ENCODE measurements around the gene PEAK1.

The PEAK1 gene

DNA sequence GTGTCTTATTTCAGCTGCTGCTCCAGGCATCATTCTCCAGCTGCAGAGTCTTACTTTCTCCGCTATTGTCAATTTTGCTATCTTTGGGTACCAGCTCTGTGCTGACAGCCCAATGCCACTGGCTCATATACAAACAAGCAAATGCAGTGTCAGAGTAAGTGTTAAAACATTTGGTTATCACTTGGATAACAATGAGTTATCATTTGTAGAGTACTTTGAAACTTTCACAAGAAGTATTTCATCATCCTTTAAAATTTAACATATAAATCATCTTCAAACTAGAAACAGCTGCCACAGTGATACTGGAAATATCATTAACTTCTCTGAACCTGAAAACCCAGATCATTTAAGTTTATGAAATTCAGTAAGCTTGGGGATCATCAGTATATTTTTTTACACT lies 362.8 kb downstream of the PEAK1 start:
- DNase-seq = no peak

DNA sequence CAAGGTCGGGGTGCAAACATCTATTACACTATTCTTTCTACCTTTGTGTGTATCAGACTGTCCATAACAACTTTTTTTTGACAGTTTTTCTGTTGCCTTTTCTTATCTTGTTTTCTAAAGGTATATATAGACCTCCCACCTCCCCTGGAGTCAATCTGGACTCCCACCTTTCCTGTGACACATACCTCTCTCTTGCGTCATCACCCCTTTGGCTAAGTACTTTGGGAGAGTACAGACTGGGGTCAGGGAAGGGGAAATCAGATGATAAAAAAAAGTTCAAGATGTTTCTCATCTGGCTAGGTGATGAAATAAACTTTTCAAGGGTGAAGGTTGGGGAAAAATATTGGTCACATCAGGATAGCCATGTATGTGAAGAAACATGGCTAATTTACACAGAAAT lies 366.2 kb downstream of the PEAK1 start:
- DNase-seq = no peak

DNA sequence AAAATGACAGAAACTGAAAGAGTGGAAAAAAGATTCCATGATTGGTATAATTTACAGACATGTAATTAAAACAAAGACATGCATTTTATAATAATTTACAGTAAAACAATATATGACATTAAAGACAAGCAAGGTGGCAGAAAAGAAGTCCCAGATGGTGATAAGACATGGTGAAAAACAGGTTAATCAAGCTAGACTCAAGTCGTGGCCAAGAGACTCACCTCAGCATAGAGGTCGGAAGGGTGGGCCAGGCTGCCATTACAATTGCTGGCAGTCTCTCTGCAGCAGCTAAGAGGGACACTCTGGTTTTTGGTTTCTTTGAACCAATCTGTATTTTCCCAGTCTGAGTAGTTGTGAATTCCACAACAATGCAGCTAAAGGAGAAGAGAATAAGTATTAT lies 367.3 kb downstream of the PEAK1 start:
- no peak for DNase-seq
